Measurements from ENCODE around the gene UNC5A. TPM values are rescaled to one million over a fixed set of nuclear protein-coding genes. Genes with fewer than 3 reads are reported as not detected.

Gene UNC5A
- total RNA-seq, 1 experiment from 2014 or later: 0.13 TPM

DNA sequence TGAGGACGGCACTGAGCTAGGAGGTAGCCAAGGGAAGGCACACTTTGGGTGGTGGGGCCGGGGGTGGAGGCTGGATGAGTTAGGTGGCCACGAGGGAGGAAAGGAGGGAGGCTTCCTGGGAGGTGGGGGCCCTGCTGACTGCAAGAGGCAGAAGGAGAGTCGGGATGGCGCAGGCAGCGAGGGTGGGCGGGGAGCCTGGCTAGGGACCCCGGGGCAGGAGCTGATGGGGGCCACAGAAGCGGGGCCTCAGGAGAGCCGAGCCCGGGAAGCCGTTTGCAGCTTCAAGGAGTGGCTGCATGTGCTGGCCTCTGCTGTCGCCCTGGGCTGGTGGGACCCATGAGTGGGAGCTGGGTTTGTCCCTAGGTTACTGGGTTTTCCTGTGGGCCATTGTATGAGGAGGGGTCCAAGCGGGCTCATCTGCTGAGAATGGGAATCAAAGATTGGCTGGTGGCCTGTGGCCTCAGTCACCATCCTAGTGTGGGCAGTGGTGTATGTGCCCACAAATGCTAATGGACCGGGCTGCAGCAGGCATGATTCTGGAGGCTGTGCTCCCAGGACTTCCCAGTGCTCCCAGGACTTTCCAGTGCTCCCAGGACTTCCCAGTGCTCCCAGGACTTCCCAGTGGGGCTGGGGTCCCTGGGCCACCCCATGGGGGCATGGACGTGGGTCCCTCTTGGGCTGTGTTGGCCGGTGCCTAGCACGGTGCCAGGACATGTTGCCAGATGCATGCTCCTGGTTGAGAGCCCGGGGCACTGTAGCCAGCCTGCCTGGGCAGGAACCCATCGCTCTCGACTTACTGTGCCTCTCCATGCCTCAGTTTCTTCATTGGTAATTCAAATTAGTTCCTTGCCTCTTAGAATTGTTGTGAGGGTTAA is 40.2 kb downstream of the UNC5A start:
- no peak for TF ChIP-seq TCF7L2 (IDR thresholded peaks at IDR 0.05; ENCODE audit: low read depth, low read length)
- TF ChIP-seq, protein P1, sequence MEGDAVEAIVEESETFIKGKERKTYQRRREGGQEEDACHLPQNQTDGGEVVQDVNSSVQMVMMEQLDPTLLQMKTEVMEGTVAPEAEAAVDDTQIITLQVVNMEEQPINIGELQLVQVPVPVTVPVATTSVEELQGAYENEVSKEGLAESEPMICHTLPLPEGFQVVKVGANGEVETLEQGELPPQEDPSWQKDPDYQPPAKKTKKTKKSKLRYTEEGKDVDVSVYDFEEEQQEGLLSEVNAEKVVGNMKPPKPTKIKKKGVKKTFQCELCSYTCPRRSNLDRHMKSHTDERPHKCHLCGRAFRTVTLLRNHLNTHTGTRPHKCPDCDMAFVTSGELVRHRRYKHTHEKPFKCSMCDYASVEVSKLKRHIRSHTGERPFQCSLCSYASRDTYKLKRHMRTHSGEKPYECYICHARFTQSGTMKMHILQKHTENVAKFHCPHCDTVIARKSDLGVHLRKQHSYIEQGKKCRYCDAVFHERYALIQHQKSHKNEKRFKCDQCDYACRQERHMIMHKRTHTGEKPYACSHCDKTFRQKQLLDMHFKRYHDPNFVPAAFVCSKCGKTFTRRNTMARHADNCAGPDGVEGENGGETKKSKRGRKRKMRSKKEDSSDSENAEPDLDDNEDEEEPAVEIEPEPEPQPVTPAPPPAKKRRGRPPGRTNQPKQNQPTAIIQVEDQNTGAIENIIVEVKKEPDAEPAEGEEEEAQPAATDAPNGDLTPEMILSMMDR (IDR thresholded peaks at IDR 0.05): no peak
- TF ChIP-seq POLR2AphosphoS5 (IDR thresholded peaks at IDR 0.05; ENCODE audit: low read depth, low read length): no peak
- no peak for TF ChIP-seq SIN3A (IDR thresholded peaks at IDR 0.05; ENCODE audit: borderline replicate concordance, insufficient read depth, low read depth, low read length)
- TF ChIP-seq, protein P2, sequence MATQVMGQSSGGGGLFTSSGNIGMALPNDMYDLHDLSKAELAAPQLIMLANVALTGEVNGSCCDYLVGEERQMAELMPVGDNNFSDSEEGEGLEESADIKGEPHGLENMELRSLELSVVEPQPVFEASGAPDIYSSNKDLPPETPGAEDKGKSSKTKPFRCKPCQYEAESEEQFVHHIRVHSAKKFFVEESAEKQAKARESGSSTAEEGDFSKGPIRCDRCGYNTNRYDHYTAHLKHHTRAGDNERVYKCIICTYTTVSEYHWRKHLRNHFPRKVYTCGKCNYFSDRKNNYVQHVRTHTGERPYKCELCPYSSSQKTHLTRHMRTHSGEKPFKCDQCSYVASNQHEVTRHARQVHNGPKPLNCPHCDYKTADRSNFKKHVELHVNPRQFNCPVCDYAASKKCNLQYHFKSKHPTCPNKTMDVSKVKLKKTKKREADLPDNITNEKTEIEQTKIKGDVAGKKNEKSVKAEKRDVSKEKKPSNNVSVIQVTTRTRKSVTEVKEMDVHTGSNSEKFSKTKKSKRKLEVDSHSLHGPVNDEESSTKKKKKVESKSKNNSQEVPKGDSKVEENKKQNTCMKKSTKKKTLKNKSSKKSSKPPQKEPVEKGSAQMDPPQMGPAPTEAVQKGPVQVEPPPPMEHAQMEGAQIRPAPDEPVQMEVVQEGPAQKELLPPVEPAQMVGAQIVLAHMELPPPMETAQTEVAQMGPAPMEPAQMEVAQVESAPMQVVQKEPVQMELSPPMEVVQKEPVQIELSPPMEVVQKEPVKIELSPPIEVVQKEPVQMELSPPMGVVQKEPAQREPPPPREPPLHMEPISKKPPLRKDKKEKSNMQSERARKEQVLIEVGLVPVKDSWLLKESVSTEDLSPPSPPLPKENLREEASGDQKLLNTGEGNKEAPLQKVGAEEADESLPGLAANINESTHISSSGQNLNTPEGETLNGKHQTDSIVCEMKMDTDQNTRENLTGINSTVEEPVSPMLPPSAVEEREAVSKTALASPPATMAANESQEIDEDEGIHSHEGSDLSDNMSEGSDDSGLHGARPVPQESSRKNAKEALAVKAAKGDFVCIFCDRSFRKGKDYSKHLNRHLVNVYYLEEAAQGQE (IDR thresholded peaks at IDR 0.05; ENCODE audit: insufficient read depth in 1 of 2, low read depth in 2 of 2, low read length in 1 of 2): no peak
- H3K36me3 ChIP-seq (ENCODE audit: control insufficient read depth, insufficient read depth, low read length): no peaks in the 10 kb centered on the region
- ChIA-PET CTCF (no interaction called here), POLR2A (no interaction called here)
- no peak for ATAC-seq
- no peaks in the 10 kb centered on the region for H3K27me3 ChIP-seq (ENCODE audit: control insufficient read depth, insufficient read depth, low read length)
- H3K4me1 ChIP-seq (ENCODE audit: control insufficient read depth, insufficient read depth, low read length): no peaks in the 10 kb centered on the region
- no peaks in the 10 kb centered on the region for H3K9me3 ChIP-seq (ENCODE audit: control insufficient read depth, insufficient read depth, low read depth, low read length)
- no TSS peak for BruUV-seq (replicated peaks)
- in situ Hi-C loops (cut with HindIII; ENCODE audit: low pct_unique_long_range_greater_than_20kb, low sequenced_read_pairs): no loop called here
- intact Hi-C loops (cut with micrococcal nuclease; ENCODE audit: unreplicated experiment): no loop called here
- DNase-seq (ENCODE audit: low read depth, low spot score): no peak
- H3K27ac ChIP-seq (ENCODE audit: low read length): no peak overlapping the region
- H3K4me3 ChIP-seq (ENCODE audit: low read depth in 2 of 2, low read length in 2 of 2): no peak overlapping the region

DNA sequence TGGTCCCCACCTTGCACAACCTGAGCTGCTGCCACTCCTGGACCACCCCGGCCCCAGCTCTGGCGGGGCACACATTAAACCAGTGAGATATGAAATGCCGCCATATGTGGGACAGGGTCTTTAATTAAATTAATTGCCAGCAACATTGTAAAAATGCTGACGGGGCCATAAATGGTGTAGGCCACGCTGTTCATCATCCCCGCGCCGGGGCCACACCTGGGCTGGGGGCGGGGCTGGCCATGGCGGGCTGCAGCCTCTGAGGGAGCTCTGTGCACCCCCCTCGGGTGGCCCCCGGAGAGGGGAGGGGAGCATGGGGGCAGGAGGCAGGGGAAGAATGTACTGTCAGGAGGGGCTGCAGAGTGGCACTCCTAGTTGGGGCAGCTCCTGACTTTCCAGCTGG is 41.0 kb downstream of the UNC5A start:
- H3K9me3 ChIP-seq (ENCODE audit: control insufficient read depth, insufficient read depth, low read depth, low read length): no peaks in the 10 kb centered on the region
- in situ Hi-C loops (cut with HindIII; ENCODE audit: low pct_unique_long_range_greater_than_20kb, low sequenced_read_pairs) (no loop called here), intact Hi-C loops (cut with micrococcal nuclease; ENCODE audit: unreplicated experiment) (no loop called here)
- no peaks in the 10 kb centered on the region for H3K27me3 ChIP-seq (ENCODE audit: control insufficient read depth, insufficient read depth, low read length)
- H3K4me3 ChIP-seq (ENCODE audit: low read depth in 2 of 2, low read length in 2 of 2): no peak overlapping the region
- DNase-seq (ENCODE audit: low read depth, low spot score) (no peak), ATAC-seq (no peak)
- ChIA-PET POLR2A (no interaction called here), CTCF (interaction anchor here (1.0 kb wide), 1 partner anchor 183 kb away, joined by 3 read pairs; no protein-coding TSS in a partner anchor)
- BruUV-seq (replicated peaks): no TSS peak
- no peaks in the 10 kb centered on the region for H3K36me3 ChIP-seq (ENCODE audit: control insufficient read depth, insufficient read depth, low read length)
- no peak overlapping the region for H3K27ac ChIP-seq (ENCODE audit: low read length)
- TF ChIP-seq SIN3A (IDR thresholded peaks at IDR 0.05; ENCODE audit: borderline replicate concordance, insufficient read depth, low read depth, low read length) (no peak), POLR2AphosphoS5 (IDR thresholded peaks at IDR 0.05; ENCODE audit: low read depth, low read length) (no peak), TCF7L2 (IDR thresholded peaks at IDR 0.05; ENCODE audit: low read depth, low read length) (no peak)
- TF ChIP-seq, protein P2 (IDR thresholded peaks at IDR 0.05; ENCODE audit: insufficient read depth in 1 of 2, low read depth in 2 of 2, low read length in 1 of 2): no peak
- TF ChIP-seq, protein P1 (IDR thresholded peaks at IDR 0.05): no peak
- no peaks in the 10 kb centered on the region for H3K4me1 ChIP-seq (ENCODE audit: control insufficient read depth, insufficient read depth, low read length)
